GM12874 (cell line): ENCODE data around the gene PLXNC1.

Source experiments
- TF ChIP-seq, protein P1 (sequence below): IDR thresholded peaks from 2 replicates; pipeline ENCODE4 v1.5.1; 2011; ENCODE audit warnings: low read depth, mild to moderate bottlenecking, control low read depth, low read length, moderate library complexity; ENCODE audit not compliant: insufficient read depth

The PLXNC1 gene

DNA sequence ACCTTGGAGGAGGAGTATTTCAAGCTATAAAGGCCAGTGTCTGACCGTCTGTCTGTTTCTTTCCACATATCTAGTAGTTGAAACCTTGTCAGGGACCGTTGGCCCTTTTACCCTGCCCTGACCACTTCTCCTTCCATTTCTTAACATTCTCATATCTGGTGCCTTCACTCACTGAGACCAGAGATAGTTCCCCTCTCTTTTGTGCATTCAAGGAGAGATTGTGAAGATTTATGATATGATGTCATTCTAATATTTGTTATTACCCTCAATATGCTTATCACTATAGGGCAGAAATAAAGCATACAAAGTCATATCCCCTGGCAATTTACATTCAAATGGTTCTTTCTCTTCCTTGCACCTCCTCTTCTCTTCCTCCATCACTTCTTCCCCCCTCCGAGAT, 83.3 kb downstream of the PLXNC1 start:
- TF ChIP-seq, protein P1, sequence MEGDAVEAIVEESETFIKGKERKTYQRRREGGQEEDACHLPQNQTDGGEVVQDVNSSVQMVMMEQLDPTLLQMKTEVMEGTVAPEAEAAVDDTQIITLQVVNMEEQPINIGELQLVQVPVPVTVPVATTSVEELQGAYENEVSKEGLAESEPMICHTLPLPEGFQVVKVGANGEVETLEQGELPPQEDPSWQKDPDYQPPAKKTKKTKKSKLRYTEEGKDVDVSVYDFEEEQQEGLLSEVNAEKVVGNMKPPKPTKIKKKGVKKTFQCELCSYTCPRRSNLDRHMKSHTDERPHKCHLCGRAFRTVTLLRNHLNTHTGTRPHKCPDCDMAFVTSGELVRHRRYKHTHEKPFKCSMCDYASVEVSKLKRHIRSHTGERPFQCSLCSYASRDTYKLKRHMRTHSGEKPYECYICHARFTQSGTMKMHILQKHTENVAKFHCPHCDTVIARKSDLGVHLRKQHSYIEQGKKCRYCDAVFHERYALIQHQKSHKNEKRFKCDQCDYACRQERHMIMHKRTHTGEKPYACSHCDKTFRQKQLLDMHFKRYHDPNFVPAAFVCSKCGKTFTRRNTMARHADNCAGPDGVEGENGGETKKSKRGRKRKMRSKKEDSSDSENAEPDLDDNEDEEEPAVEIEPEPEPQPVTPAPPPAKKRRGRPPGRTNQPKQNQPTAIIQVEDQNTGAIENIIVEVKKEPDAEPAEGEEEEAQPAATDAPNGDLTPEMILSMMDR, result no peak

GRCh38 chr12:94235848-94236247, 87.5 kb downstream of the PLXNC1 start:
- TF ChIP-seq, protein P1, result no peak

DNA sequence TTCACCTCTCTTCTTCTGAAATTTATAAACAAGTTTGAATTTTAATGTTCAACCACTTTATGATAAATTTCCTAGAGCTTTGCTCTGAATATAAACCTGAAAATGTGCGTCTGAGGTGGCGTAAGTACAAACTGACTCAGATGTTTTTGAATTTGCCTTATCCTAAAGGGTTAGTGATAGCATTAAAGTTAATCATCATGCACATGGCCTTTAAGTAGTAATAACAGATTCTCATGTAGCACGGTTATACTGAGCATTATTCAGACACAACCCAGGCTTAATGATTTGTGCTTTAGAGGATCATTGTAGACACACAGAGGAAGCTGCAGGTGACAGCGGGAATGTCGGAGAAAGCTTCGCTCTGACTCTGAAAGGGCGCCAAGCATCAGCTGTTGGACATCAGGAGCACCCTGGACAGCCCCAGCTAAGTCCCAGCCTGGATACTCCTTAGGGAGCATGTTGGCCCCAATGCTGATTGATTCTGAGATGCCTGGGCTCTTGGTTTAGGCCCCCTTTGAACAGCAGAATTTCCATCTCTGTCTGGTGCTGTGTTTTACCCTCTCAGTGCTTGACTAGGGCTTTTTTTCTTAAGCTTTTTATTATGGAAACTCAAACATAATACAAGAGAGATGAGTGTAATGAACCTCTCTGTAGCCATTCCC, 91.1 kb downstream of the PLXNC1 start:
- TF ChIP-seq, protein P1, result no peak

GRCh38 chr12:94240171-94240570, 91.8 kb downstream of the PLXNC1 start:
- TF ChIP-seq, protein P1, result no peak

GRCh38 chr12:94242901-94243300, 94.5 kb downstream of the PLXNC1 start:
- TF ChIP-seq, protein P1, result no peak

- TF ChIP-seq, protein P1, result no peak
These were observed 96.1 kb downstream of the PLXNC1 start for GRCh38 chr12:94244165-94245133.

DNA sequence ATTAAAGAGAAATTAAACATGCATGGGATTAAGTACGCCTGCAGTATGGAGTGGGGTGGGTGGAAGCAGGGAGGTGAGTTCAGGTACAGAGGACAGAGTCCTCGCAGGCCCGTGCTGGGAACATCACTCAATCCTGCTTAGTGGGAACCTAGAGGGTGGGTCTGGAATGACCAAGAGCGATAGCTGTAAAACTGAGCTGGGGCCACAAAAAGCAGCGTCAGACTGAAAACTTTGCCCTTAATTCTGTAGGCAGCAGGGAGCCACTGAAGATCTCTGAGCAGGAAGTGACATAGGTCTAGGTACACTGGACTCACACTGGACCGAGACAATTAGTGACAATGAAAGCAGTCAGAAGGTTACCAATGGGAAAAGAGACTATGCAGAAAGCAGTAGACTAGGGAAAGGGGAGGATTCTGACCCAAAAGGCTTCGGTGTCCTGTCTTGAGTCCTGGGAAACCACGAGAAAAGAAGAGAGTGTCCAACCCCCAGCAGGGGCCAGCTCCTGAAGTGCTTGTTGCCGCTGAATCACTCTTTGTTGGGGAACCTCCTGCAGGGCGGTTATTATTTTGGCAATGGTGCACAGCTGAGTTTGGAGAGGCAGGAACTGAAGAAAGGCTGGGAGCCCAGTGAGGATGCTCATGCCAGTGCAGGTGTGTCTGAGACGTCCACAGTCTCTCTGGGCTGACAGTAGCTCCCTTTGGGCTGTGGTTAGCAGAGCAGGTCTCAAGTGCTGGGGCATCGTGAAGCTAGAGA, 97.4 kb downstream of the PLXNC1 start:
- TF ChIP-seq, protein P1, result no peak
